Measurements from ENCODE around the gene LSS.
A peak's percentile ranks its signal among the peaks of the same experiment; 100 is the strongest.

The LSS gene

GRCh38 chr21:46217511-46218196 is 10.9 kb downstream of the LSS start:
- DNase-seq, result no peak

GRCh38 chr21:46216132-46216747 is 12.3 kb downstream of the LSS start:
- no peak for DNase-seq

- no peak for DNase-seq
Observed at GRCh38 chr21:46215436-46216131, 13.0 kb downstream of the LSS start.

GRCh38 chr21:46214478-46215340 is 13.9 kb downstream of the LSS start:
- no peak for DNase-seq

- no peak for DNase-seq
Observed at GRCh38 chr21:46213620-46214286, 14.8 kb downstream of the LSS start.

GRCh38 chr21:46212721-46213484 is 15.7 kb downstream of the LSS start:
- no peak for DNase-seq

- no peak for DNase-seq
Observed at GRCh38 chr21:46211786-46212720, 16.5 kb downstream of the LSS start.

GRCh38 chr21:46211376-46211775 is 17.2 kb downstream of the LSS start:
- no peak for DNase-seq

- DNase-seq, result peak; percentile 12
Observed at GRCh38 chr21:46210378-46211136, 18.0 kb downstream of the LSS start.

- no peak for DNase-seq
Observed at GRCh38 chr21:46208761-46209721, 19.5 kb downstream of the LSS start.

- DNase-seq, result no peak
Observed at GRCh38 chr21:46207920-46208591, 20.5 kb downstream of the LSS start.

- DNase-seq, result no peak
Observed at GRCh38 chr21:46207006-46207919, 21.3 kb downstream of the LSS start.

- no peak for DNase-seq
Observed at GRCh38 chr21:46206163-46207005, 22.2 kb downstream of the LSS start.

- no peak for DNase-seq
Observed at GRCh38 chr21:46205766-46206162, 22.8 kb downstream of the LSS start.

- DNase-seq, result no peak
Observed at GRCh38 chr21:46205166-46205565, 23.4 kb downstream of the LSS start.

GRCh38 chr21:46203203-46203600 is 25.4 kb downstream of the LSS start:
- DNase-seq, result no peak

Data from DMS53 (cell line).